RCC 7860 (cell line): ENCODE data around the gene YLPM1.

Source experiments
- DNase-seq: peaks from one replicate; pipeline ENCODE4 v3.0.0-alpha.2; 2015; ENCODE audit warnings: low spot score
- FAIRE-seq: peaks from 2 replicates; lab custom pipeline; 2012; peaks lifted over from hg19 to GRCh38; lab: Jason Lieb, UNC

The YLPM1 gene

GRCh38 chr14:74792249-74793039 lies 29.3 kb downstream of the YLPM1 start:
- FAIRE-seq (no peak), DNase-seq (no peak)

- FAIRE-seq (no peak), DNase-seq (no peak)
Measured at GRCh38 chr14:74793506-74794155, 30.5 kb downstream of the YLPM1 start.

- FAIRE-seq (no peak), DNase-seq (no peak)
Measured at GRCh38 chr14:74794947-74795346, 31.8 kb downstream of the YLPM1 start.

GRCh38 chr14:74799765-74800164 lies 36.6 kb downstream of the YLPM1 start:
- FAIRE-seq (no peak), DNase-seq (no peak)

- FAIRE-seq (no peak), DNase-seq (no peak)
Measured at GRCh38 chr14:74800780-74801179, 37.7 kb downstream of the YLPM1 start.

GRCh38 chr14:74801396-74801795 lies 38.3 kb downstream of the YLPM1 start:
- FAIRE-seq: no peak

GRCh38 chr14:74804219-74804825 lies 41.2 kb downstream of the YLPM1 start:
- DNase-seq: peak; percentile 7
- FAIRE-seq: no peak

More at GRCh38 chr14:74801396-74801795, 38.3 kb downstream of the YLPM1 start:
- DNase-seq: no peak

- no peak for DNase-seq
- FAIRE-seq: no peak
Measured at GRCh38 chr14:74807853-74808545, 44.9 kb downstream of the YLPM1 start.

- FAIRE-seq: no peak
- DNase-seq: no peak
Measured at GRCh38 chr14:74816124-74816523, 53.0 kb downstream of the YLPM1 start.

- FAIRE-seq (no peak), DNase-seq (no peak)
Measured at GRCh38 chr14:74820288-74820687, 57.2 kb downstream of the YLPM1 start.

- FAIRE-seq: no peak
- DNase-seq: no peak
Measured at GRCh38 chr14:74821267-74821915, 58.3 kb downstream of the YLPM1 start.

GRCh38 chr14:74824997-74825396 lies 61.9 kb downstream of the YLPM1 start:
- FAIRE-seq (no peak), DNase-seq (no peak)

- FAIRE-seq (no peak), DNase-seq (no peak)
Measured at GRCh38 chr14:74826574-74826973, 63.5 kb downstream of the YLPM1 start.

- FAIRE-seq: no peak
- no peak for DNase-seq
Measured at GRCh38 chr14:74829251-74829650, 66.1 kb downstream of the YLPM1 start.

GRCh38 chr14:74832849-74833248 lies 69.7 kb downstream of the YLPM1 start:
- DNase-seq (no peak), FAIRE-seq (no peak)

GRCh38 chr14:74834692-74835392 lies 71.7 kb downstream of the YLPM1 start:
- peak; percentile 49 for FAIRE-seq

GRCh38 chr14:74835645-74836250 lies 72.6 kb downstream of the YLPM1 start:
- DNase-seq: no peak
- no peak for FAIRE-seq

More at GRCh38 chr14:74834692-74835392, 71.7 kb downstream of the YLPM1 start:
- DNase-seq: peak; percentile 10

GRCh38 chr14:74836251-74836960 lies 73.3 kb downstream of the YLPM1 start:
- DNase-seq: no peak
- no peak for FAIRE-seq

- FAIRE-seq (no peak), DNase-seq (no peak)
Measured at GRCh38 chr14:74838166-74838565, 75.0 kb downstream of the YLPM1 start.
